Adrenal gland (tissue), 12 donors: ENCODE results near the gene LPAR2. TPM values are rescaled to one million over a fixed set of nuclear protein-coding genes. Genes with fewer than 3 reads are reported as not detected.

Experiments
- DNase-seq, 7 donors: peaks; one replicate each; pipeline ENCODE4 v3.0.0-alpha.2; 2019 to 2020
- H3K27ac ChIP-seq, 5 donors: fragments of 200-600 bp; sonication (generic) in 4 of 5; 1 replicate in 3 of 5; 2 replicates in 2 of 5; pipeline versions ENCODE4 v1.5.1 to v1.8.0; 2016 to 2020; ENCODE audit warnings: mild to moderate bottlenecking in 1 of 5
- H3K27me3 ChIP-seq: fragments of 200-600 bp; 2 replicates; pipeline ENCODE4 v1.8.0; 2021
- H3K36me3 ChIP-seq, 2 donors: fragments of 200-600 bp; replicated peaks in 1 of 2; 1 replicate in 1 of 2; 2 replicates in 1 of 2; pipeline versions ENCODE4 v1.5.1 to v1.8.0; 2018 to 2022
- H3K4me1 ChIP-seq, 2 donors: fragments of 200-600 bp; replicated peaks in 1 of 2; 1 replicate in 1 of 2; 2 replicates in 1 of 2; pipeline versions ENCODE4 v1.5.1 to v1.8.0; 2018 to 2021
- H3K4me3 ChIP-seq, 4 donors: fragments of 200-600 bp; sonication (generic) in 3 of 4; one replicate each; pipeline ENCODE4 v1.5.1; 2016 to 2018
- H3K9me3 ChIP-seq, 3 donors: fragments of 200-600 bp; sonication (generic) in 1 of 3; replicated peaks in 1 of 3; 1 replicate in 2 of 3; 2 replicates in 1 of 3; pipeline versions ENCODE4 v1.5.1 to v1.8.0; 2016 to 2021
- POLR2A ChIP-seq, 2 donors: fragments of 450-650 bp; IDR thresholded peaks; one replicate each; pipeline ENCODE4 v1.6.1; 2017; ENCODE audit warnings: antibody characterized with exemption in 2 of 2, mild to moderate bottlenecking in 2 of 2, moderate library complexity in 1 of 2
- WGBS, 4 donors: extraction: QIAGEN DNeasy Blood & Tissue Kit in 2 of 4; methylation state at CpG; one replicate each; pipeline versions ENCODE4 v1.1.5 to v1.1.7; 2013 to 2017; 5-methylcytosine and 5-hydroxymethylcytosine counted together
- intact Hi-C, 2 donors: fragments of 100-400 bp; cut with DNase I; formaldehyde crosslinking; loops; one replicate each; pipeline versions ENCODE4 v1.14.1 to v1.15.0; 2022 to 2023
- polyA plus RNA-seq, 3 donors: library from polyadenylated mRNA; stranded (reverse); fragments of 200-250 nt in 2 of 3; fragments of 350-450 nt in 1 of 3; fragmentation: Illumina TruSeq in 1 of 3; extraction: RNeasy Lipid Tissue Mini Kit (QIAGEN cat#74804) in 1 of 3; gene quantifications; one replicate each; pipeline ENCODE4 v1.2.3, GENCODE V29; 2013 to 2014
- total RNA-seq, 9 donors: library from RNA; depleted of rRNA in 4 of 9; stranded (reverse); fragments of >200 nt in 4 of 9; fragments of 120-200 nt in 1 of 9; fragmentation: NEBNext Ultra II Directional in 1 of 9; extraction: Animal tissue kit (Norgen Biotek cat#: 25700) in 1 of 9; gene quantifications; one replicate each; pipeline versions ENCODE4 v1.1.0 to v1.2.4, GENCODE V29; 2013 to 2023
- TF ChIP-seq, protein P1 (sequence below), 6 experiments: fragments of 450-650 bp in 4 of 6; fragments of 200-600 bp in 2 of 6; sonication (generic) in 1 of 6; IDR thresholded peaks; 1 replicate in 5 of 6; 2 replicates in 1 of 6; pipeline versions ENCODE4 v1.5.1 to v1.8.0; 2016 to 2021; ENCODE audit warnings: antibody characterized with exemption in 6 of 6, mild to moderate bottlenecking in 2 of 6, moderate library complexity in 1 of 6
- donor health status: healthy with polysubstance abuse.
- donor health status: Bipolar disorder and iron deficiency.
- donor health status: DM: yes; HTN: yes; CAD: no.
- donor health status: DM: no; HTN: no; CAD: no.
- donor health status: DM: no; HTN: no; CAD: no.
- donor health status: DM: yes; HTN: yes; CAD: no.

The LPAR2 gene
- total and polyA plus RNA-seq, 12 donors = 0.93 to 10.5 (median 3.7) TPM

DNA sequence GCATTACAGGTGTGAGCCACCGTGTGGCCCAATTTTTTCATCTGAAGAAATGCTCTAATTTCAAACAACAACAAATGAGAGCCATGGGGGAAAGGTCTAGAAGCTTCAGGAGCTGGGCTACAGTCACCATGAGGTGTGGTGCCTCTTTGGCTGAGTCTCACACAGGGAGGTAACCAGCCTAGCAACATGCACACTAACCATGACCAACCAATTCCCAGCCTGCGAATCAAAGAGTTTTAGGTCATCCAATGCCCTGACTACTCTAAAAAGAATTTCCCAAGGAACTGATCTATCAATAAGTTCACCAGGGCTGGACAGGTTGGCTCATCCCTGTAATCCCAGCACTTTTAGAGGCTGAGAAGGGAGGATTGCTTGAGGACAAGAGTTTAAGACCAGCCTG lies 39.5 kb downstream of the LPAR2 start:
- no peak for TF ChIP-seq POLR2A (IDR thresholded peaks at IDR 0.05)
- TF ChIP-seq, protein P1, sequence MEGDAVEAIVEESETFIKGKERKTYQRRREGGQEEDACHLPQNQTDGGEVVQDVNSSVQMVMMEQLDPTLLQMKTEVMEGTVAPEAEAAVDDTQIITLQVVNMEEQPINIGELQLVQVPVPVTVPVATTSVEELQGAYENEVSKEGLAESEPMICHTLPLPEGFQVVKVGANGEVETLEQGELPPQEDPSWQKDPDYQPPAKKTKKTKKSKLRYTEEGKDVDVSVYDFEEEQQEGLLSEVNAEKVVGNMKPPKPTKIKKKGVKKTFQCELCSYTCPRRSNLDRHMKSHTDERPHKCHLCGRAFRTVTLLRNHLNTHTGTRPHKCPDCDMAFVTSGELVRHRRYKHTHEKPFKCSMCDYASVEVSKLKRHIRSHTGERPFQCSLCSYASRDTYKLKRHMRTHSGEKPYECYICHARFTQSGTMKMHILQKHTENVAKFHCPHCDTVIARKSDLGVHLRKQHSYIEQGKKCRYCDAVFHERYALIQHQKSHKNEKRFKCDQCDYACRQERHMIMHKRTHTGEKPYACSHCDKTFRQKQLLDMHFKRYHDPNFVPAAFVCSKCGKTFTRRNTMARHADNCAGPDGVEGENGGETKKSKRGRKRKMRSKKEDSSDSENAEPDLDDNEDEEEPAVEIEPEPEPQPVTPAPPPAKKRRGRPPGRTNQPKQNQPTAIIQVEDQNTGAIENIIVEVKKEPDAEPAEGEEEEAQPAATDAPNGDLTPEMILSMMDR (IDR thresholded peaks at IDR 0.05) = no peak
- Histone ChIP-seq H3K9me3 (no peaks in the 10 kb centered on the region), H3K4me3 (no peak overlapping the region), H3K36me3 (no peaks in the 10 kb centered on the region), H3K4me1 (no peaks in the 10 kb centered on the region), H3K27ac (no peak overlapping the region), H3K27me3 (no peaks in the 10 kb centered on the region)
- no peak for DNase-seq
- intact Hi-C loops = no loop called here
- 82 to 94% (median 84%) methylated on average over 2 of the region's 2 CpGs for WGBS, 4 donors

DNA sequence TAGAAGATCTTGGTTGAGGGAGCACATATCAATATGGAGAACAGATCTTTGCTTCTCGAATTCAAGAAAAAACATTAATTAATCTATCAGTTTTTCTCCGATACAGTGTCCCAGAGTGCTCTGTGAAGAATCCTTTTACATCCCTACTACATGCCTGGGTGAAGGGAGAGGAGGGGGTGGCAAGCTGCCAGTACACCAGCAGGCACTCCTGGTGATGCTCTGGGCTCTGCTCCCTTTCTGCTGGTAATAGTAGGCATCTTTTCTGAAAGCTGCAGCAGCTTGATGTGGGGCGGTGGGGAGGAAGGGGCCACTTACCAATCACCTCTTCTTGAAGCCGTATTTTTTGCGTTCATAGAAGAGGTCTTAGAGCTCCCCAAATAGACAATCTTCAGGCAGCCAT lies 40.2 kb downstream of the LPAR2 start:
- no peak for TF ChIP-seq POLR2A (IDR thresholded peaks at IDR 0.05)
- TF ChIP-seq, protein P1 (IDR thresholded peaks at IDR 0.05) = no peak
- Histone ChIP-seq H3K27me3 (no peaks in the 10 kb centered on the region), H3K4me3 (no peak overlapping the region), H3K9me3 (no peaks in the 10 kb centered on the region), H3K27ac (no peak overlapping the region), H3K4me1 (no peaks in the 10 kb centered on the region), H3K36me3 (no peaks in the 10 kb centered on the region)
- 71 to 90% (median 88%) methylated on average over 5 of the region's 5 CpGs for WGBS, 4 donors
- intact Hi-C loops = no loop called here
- DNase-seq = no peak

DNA sequence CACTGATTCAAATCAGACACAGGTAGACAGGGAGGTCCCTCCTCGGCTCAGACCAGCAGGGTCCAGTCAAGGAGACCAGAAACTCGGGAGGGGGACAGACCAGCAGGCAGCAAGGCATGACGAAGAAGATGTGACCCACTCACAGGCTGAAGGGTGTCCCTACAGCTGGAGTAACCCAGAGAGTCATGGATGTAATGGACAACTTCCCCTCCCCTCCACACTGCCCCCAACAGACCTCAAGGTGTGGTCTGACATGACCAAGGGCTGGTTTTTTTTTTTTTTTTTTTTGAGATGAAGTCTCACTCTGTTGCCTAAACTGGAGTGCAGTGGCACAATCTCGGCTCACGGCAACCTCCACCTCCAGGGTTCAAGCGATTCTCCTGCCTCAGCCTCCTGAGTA lies 43.7 kb downstream of the LPAR2 start:
- WGBS, 4 donors = 88 to 94% (median 89%) methylated on average over 6 of the region's 6 CpGs
- TF ChIP-seq, protein P1 (IDR thresholded peaks at IDR 0.05) = no peak
- no peak for TF ChIP-seq POLR2A (IDR thresholded peaks at IDR 0.05)
- intact Hi-C loops = no loop called here
- H3K27me3 ChIP-seq = no peaks in the 10 kb centered on the region
- H3K27ac ChIP-seq = no peak overlapping the region
- no peak overlapping the region for H3K4me3 ChIP-seq
- no peaks in the 10 kb centered on the region for H3K36me3 ChIP-seq
- H3K9me3 ChIP-seq = no peaks in the 10 kb centered on the region
- no peak for DNase-seq
- no peaks in the 10 kb centered on the region for H3K4me1 ChIP-seq

GRCh38 chr19:19582471-19582870 lies 45.5 kb downstream of the LPAR2 start:
- intact Hi-C loops = no loop called here
- no peaks in the 10 kb centered on the region for H3K36me3 ChIP-seq
- no peak overlapping the region for H3K4me3 ChIP-seq
- TF ChIP-seq, protein P1 (IDR thresholded peaks at IDR 0.05) = no peak
- no peak for TF ChIP-seq POLR2A (IDR thresholded peaks at IDR 0.05)
- 84 to 100% (median 90%) methylated on average over 4 to 6 of the region's 6 CpGs for WGBS, 4 donors
- H3K9me3 ChIP-seq = no peaks in the 10 kb centered on the region
- H3K27ac ChIP-seq = no peak overlapping the region
- DNase-seq = no peak
- no peaks in the 10 kb centered on the region for H3K27me3 ChIP-seq
- H3K4me1 ChIP-seq = no peaks in the 10 kb centered on the region
